ENCODE results near the gene MYO15B. TPM values are rescaled to one million over a fixed set of nuclear protein-coding genes. Genes with fewer than 3 reads are reported as not detected.

Gene MYO15B
- total and polyA plus RNA-seq, 2 donors (not counting 3 experiments of a cell fraction or from before 2014, with no cell fraction given) = 10.2 to 87.8 TPM

DNA sequence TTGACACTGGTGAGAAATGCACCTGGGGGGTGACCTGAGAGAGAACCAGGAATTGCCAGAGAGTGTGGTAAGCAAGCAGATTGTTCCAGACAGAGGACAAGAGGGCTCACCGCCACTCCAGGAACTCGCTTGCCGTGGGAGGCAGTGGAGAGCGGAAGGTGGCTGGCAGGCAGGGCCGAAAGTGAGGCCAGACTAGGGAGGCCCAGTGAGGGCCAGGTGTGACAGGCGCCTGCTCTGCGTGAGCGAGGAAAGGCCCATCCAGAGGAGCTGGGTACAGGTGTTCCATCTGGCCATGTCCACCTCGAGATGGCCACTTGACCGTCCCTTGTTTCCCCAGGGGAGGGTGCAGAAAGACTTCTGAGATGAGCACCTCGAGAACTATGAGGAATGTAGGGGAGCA lies 11.9 kb upstream of the MYO15B start:
- H3K79me2 ChIP-seq (ENCODE audit: control insufficient read depth, insufficient read depth, low read length) = no peaks in the 10 kb centered on the region
- no peak overlapping the region for H3K9ac ChIP-seq (replicated peaks; ENCODE audit: extremely low read depth, insufficient read depth, low read length)
- dilution Hi-C loops (cut with MboI; ENCODE audit: extremely low pct_ligation_motif_present, low sequenced_read_pairs) (no loop called here), intact Hi-C loops (cut with micrococcal nuclease) (no loop called here)
- no peak overlapping the region for H3K27ac ChIP-seq (ENCODE audit: insufficient read depth, low read depth, low read length)
- POLR2A ChIA-PET = no interaction called here
- no peaks in the 10 kb centered on the region for H4K20me1 ChIP-seq (replicated peaks; ENCODE audit: control insufficient read depth, extremely low read depth, insufficient read depth, low read length)
- FAIRE-seq (no peak), DNase-seq (ENCODE audit: low read depth, low spot score) (no peak)
- H3K9me3 ChIP-seq (replicated peaks; ENCODE audit: control insufficient read depth, insufficient read depth, low read length) = no peaks in the 10 kb centered on the region
- H3K27me3 ChIP-seq (ENCODE audit: control insufficient read depth in 2 of 2, insufficient read depth in 2 of 2, low read length in 2 of 2) = no peaks in the 10 kb centered on the region
- no peak for TF ChIP-seq GATA2 (IDR thresholded peaks at IDR 0.05; ENCODE audit: insufficient read depth, insufficient read length, low read depth, low read length)
- TF ChIP-seq FOS (IDR thresholded peaks at IDR 0.05; ENCODE audit: borderline replicate concordance, insufficient read depth, low read length) = no peak
- no peak for TF ChIP-seq POLR2A (IDR thresholded peaks at IDR 0.05; ENCODE audit: low read depth, low read length)
- TF ChIP-seq, protein P1, sequence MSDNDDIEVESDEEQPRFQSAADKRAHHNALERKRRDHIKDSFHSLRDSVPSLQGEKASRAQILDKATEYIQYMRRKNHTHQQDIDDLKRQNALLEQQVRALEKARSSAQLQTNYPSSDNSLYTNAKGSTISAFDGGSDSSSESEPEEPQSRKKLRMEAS (IDR thresholded peaks at IDR 0.05; ENCODE audit: insufficient read depth, insufficient read length) = no peak
- no peak for TF ChIP-seq EZH2 (IDR thresholded peaks at IDR 0.05; ENCODE audit: borderline replicate concordance, low read depth, low read length, severe bottlenecking)
- TF ChIP-seq, protein P2, sequence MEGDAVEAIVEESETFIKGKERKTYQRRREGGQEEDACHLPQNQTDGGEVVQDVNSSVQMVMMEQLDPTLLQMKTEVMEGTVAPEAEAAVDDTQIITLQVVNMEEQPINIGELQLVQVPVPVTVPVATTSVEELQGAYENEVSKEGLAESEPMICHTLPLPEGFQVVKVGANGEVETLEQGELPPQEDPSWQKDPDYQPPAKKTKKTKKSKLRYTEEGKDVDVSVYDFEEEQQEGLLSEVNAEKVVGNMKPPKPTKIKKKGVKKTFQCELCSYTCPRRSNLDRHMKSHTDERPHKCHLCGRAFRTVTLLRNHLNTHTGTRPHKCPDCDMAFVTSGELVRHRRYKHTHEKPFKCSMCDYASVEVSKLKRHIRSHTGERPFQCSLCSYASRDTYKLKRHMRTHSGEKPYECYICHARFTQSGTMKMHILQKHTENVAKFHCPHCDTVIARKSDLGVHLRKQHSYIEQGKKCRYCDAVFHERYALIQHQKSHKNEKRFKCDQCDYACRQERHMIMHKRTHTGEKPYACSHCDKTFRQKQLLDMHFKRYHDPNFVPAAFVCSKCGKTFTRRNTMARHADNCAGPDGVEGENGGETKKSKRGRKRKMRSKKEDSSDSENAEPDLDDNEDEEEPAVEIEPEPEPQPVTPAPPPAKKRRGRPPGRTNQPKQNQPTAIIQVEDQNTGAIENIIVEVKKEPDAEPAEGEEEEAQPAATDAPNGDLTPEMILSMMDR (IDR thresholded peaks at IDR 0.05; ENCODE audit: extremely low read depth in 1 of 2, insufficient read depth in 1 of 2, low read depth in 1 of 2, low read length in 2 of 2) = no peak
- TF ChIP-seq JUN (IDR thresholded peaks at IDR 0.05; ENCODE audit: borderline replicate concordance, insufficient read depth, insufficient read length, low read depth) = no peak
- no peak for TF ChIP-seq POLR2AphosphoS5 (IDR thresholded peaks at IDR 0.05; ENCODE audit: insufficient read depth, low read depth, low read length)
- no peak for TF ChIP-seq MYC (IDR thresholded peaks at IDR 0.05; ENCODE audit: low read depth, low read length)
- CTCF ChIA-PET = no interaction called here
- no peak overlapping the region for H2AFZ ChIP-seq (ENCODE audit: low read depth, low read length)
- no peak overlapping the region for H3K4me2 ChIP-seq (ENCODE audit: insufficient read depth, low read length)
- H3K4me3 ChIP-seq (replicated peaks in 1 of 3; ENCODE audit: insufficient read depth in 1 of 3, low read depth in 1 of 3, low read length in 3 of 3) = no peak overlapping the region
- H3K9me1 ChIP-seq (replicated peaks; ENCODE audit: control insufficient read depth, extremely low read depth, insufficient read depth, low read length) = no peaks in the 10 kb centered on the region
- H3K4me1 ChIP-seq (ENCODE audit: control insufficient read depth, extremely low read depth, insufficient read depth, low read length) = peaks cover 7% of the 10 kb centered on the region
- no peaks in the 10 kb centered on the region for H3K36me3 ChIP-seq (ENCODE audit: control insufficient read depth in 2 of 2, extremely low read depth in 1 of 2, insufficient read depth in 2 of 2, low read length in 2 of 2)
- no TSS peak for BruUV-seq (replicated peaks)
